Measurements from ENCODE around the gene LTBP1. TPM values are rescaled to one million over a fixed set of nuclear protein-coding genes. Genes with fewer than 3 reads are reported as not detected.
A peak's percentile ranks its signal among the peaks of the same experiment; 100 is the strongest.

LTBP1 gene
- total RNA-seq, 4 donors from 2014 or later = 12.6 to 81.0 (median 16.0) TPM

GRCh38 chr2:33334083-33334482, 387.3 kb downstream of the LTBP1 start:
- ATAC-seq (ENCODE audit: low FRiP score) (no peak), DNase-seq (ENCODE audit: low spot score) (no peak)
- TF ChIP-seq CTCF (IDR thresholded peaks at IDR 0.05) = no peak

GRCh38 chr2:33335516-33335915, 388.8 kb downstream of the LTBP1 start:
- no peak for ATAC-seq (ENCODE audit: low FRiP score)
- DNase-seq (ENCODE audit: low spot score) = no peak
- no peak for TF ChIP-seq CTCF (IDR thresholded peaks at IDR 0.05)

GRCh38 chr2:33336036-33336625, 389.4 kb downstream of the LTBP1 start:
- ATAC-seq (ENCODE audit: low FRiP score) = no peak
- TF ChIP-seq CTCF (IDR thresholded peaks at IDR 0.05) = no peak
- DNase-seq (ENCODE audit: low spot score) = no peak

GRCh38 chr2:33337385-33337960, 390.7 kb downstream of the LTBP1 start:
- DNase-seq (ENCODE audit: low spot score) (no peak), ATAC-seq (ENCODE audit: low FRiP score) (no peak)
- TF ChIP-seq CTCF (IDR thresholded peaks at IDR 0.05) = no peak

- no peak for TF ChIP-seq CTCF (IDR thresholded peaks at IDR 0.05)
- no peak for ATAC-seq (ENCODE audit: low FRiP score)
- no peak for DNase-seq (ENCODE audit: low spot score)
Observed at GRCh38 chr2:33337981-33338380, 391.2 kb downstream of the LTBP1 start.

- TF ChIP-seq CTCF (IDR thresholded peaks at IDR 0.05) = no peak
- no peak for ATAC-seq (ENCODE audit: low FRiP score)
Observed at GRCh38 chr2:33339269-33339668, 392.5 kb downstream of the LTBP1 start.

GRCh38 chr2:33340280-33340679, 393.5 kb downstream of the LTBP1 start:
- DNase-seq (ENCODE audit: low spot score) (peak; percentile 62), ATAC-seq (ENCODE audit: low FRiP score) (peak; percentile 74)

More at GRCh38 chr2:33339269-33339668, 392.5 kb downstream of the LTBP1 start:
- no peak for DNase-seq (ENCODE audit: low spot score)

More at GRCh38 chr2:33340280-33340679, 393.5 kb downstream of the LTBP1 start:
- TF ChIP-seq CTCF (IDR thresholded peaks at IDR 0.05) = no peak

Measured in omental fat pad (tissue), 4 donors.